Right atrium auricular region (tissue), 2 donors: ENCODE measurements around the gene TNNT3. TPM values are rescaled to one million over a fixed set of nuclear protein-coding genes. Genes with fewer than 3 reads are reported as not detected.

Experiments
- DNase-seq: peaks from one replicate; pipeline ENCODE4 v3.0.0-alpha.2; 2019; ENCODE audit warnings: low spot score
- H3K27ac ChIP-seq, 2 donors: fragments of 200-600 bp; sonication (generic); 1 replicate in 1 of 2; 2 replicates in 1 of 2; pipeline ENCODE4 v1.5.1; 2016 to 2019
- H3K27me3 ChIP-seq, 2 donors: fragments of 200-600 bp; sonication (generic); one replicate each; pipeline versions ENCODE4 v1.5.1 to v1.6.0; 2017 to 2019
- H3K36me3 ChIP-seq: fragments of 200-600 bp; sonication (generic); one replicate; pipeline ENCODE4 v1.5.1; 2016
- H3K4me1 ChIP-seq, 2 donors: fragments of 200-600 bp; sonication (generic); one replicate each; pipeline versions ENCODE4 v1.5.1 to v1.6.0; 2017 to 2019
- H3K4me3 ChIP-seq, 2 donors: fragments of 200-600 bp; sonication (generic); 1 replicate in 1 of 2; 2 replicates in 1 of 2; pipeline ENCODE4 v1.5.1; 2017 to 2019; ENCODE audit warnings: mild to moderate bottlenecking in 1 of 2, moderate library complexity in 1 of 2
- H3K9me3 ChIP-seq, 2 donors: fragments of 200-600 bp; sonication (generic); one replicate each; pipeline ENCODE4 v1.5.1; 2019
- CTCF ChIP-seq, 2 donors: fragments of 200-600 bp; sonication (generic); IDR thresholded peaks; one replicate each; pipeline ENCODE4 v1.5.1; 2019; ENCODE audit warnings: antibody characterized with exemption in 2 of 2
- total RNA-seq, 2 donors: library from RNA; depleted of rRNA; stranded (reverse); fragments of >200 nt; gene quantifications; one replicate each; pipeline ENCODE4 v1.1.0, GENCODE V29; 2016

Gene TNNT3
- total RNA-seq, 2 donors from 2014 or later = 12.8 to 16.4 TPM

DNA sequence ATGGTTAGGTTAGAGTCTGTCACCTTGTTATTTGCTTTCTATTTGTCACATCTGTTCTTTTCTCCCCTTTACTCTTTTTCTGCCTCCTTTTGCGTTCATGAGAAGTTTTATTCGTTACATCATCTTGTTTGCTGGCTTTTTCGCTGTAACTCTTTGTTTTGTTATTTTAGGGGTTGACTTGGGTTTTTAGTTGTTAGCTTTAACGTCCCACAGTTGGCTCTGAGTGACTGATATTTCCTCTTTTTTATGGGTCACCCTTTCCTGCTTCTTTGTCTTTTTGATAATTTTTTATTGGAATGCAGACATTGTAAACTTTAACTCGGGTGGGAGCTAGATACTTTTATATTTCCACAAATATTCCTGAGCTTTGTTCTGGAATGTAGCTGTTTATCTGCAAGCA is 13.3 kb upstream of the TNNT3 start:
- Histone ChIP-seq H3K4me1 (peaks cover 0 to 26% of the 10 kb centered on the region in 2 donors), H3K27ac (peak overlapping the region; percentile 68 to 74)
- no peak for TF ChIP-seq CTCF (IDR thresholded peaks at IDR 0.05)

GRCh38 chr11:1906611-1907423 is 12.7 kb upstream of the TNNT3 start:
- Histone ChIP-seq H3K27ac (peak overlapping the region; percentile 68 to 74), H3K9me3 (no peaks in the 10 kb centered on the region), H3K4me3 (no peak overlapping the region), H3K36me3 (no peaks in the 10 kb centered on the region), H3K4me1 (peaks cover 0 to 26% of the 10 kb centered on the region in 2 donors), H3K27me3 (no peaks in the 10 kb centered on the region)
- no peak for TF ChIP-seq CTCF (IDR thresholded peaks at IDR 0.05)
- no peak for DNase-seq

More for the DNA sequence above, 13.3 kb upstream of the TNNT3 start:
- Histone ChIP-seq H3K27me3 (no peaks in the 10 kb centered on the region), H3K36me3 (no peaks in the 10 kb centered on the region), H3K4me3 (no peak overlapping the region), H3K9me3 (no peaks in the 10 kb centered on the region)
- DNase-seq = no peak

DNA sequence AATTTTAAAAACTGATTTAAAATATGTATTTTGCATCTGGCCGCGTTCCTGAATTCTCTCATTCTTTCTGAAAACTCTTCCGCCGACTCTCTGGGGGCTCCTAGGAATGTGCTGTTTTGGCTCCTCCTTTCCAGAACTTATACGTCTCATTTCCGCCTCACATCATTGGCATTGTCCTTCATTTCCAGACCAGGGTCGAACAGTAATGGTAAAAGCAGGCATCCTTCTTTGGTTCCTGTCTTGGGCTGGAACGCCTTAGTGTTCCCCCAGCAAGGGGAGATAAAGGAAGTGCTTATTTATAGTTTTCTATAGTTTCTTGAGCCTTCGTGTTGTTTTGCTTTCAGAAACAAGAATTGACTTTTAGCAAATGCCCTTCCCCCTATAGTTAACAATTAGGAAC is 10.9 kb upstream of the TNNT3 start:
- Histone ChIP-seq H3K27ac (peak overlapping the region; percentile 68 to 74), H3K4me3 (no peak overlapping the region), H3K9me3 (no peaks in the 10 kb centered on the region), H3K4me1 (peaks cover 0 to 26% of the 10 kb centered on the region in 2 donors), H3K27me3 (no peaks in the 10 kb centered on the region), H3K36me3 (no peaks in the 10 kb centered on the region)
- DNase-seq = no peak
- no peak for TF ChIP-seq CTCF (IDR thresholded peaks at IDR 0.05)

DNA sequence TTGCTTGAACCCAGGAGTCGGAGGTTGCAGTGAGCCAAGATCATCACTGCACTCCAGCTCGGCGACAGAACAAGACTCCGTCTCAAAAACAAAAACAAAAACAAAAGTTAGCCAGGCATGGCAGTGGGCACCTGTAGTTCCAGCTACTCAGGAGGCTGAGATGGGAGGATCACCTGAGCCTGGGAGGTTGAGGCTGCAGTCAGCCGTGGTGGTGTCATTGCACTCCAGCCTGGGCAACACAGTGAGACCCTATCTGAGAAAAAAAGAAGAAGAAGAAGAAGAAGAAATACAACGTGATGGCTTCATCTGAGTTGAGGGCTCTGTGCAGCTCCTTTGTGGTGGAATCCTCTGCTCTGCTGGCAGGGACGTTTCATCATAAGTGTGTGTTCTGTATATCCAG is 10.0 kb upstream of the TNNT3 start:
- no peak for TF ChIP-seq CTCF (IDR thresholded peaks at IDR 0.05)
- Histone ChIP-seq H3K4me1 (peaks cover 0 to 26% of the 10 kb centered on the region in 2 donors), H3K27ac (peak overlapping the region; percentile 68 to 74), H3K36me3 (no peaks in the 10 kb centered on the region), H3K4me3 (no peak overlapping the region), H3K27me3 (no peaks in the 10 kb centered on the region), H3K9me3 (no peaks in the 10 kb centered on the region)
- no peak for DNase-seq

DNA sequence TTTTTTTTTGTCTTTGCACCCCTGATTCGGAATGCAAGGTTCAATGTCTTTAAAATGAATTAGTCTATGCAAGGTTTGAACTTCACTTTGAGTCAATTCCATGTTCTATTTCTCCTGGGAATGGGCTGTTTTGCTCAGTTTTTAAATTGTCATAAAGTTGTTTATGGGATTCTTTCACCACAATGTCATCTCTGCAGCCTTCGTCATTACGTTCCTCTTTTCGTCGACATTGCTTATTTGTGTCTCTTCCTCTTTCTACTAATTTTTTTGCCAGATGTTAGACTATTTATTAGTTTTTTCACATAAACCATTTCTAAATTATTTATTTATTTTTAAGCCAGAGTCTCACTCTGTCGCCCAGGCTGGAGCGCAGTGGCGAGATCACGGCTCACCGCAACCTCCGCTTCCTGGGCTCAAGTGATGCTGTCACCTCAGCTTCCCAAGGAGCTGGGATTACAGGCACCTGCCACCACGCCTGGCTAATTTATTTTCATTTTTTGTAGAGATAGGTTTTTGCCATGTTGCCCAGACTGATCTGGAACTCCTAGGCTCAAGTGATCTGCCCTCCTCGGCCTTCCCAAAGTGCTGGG is 7.1 kb upstream of the TNNT3 start:
- Histone ChIP-seq H3K27me3 (no peaks in the 10 kb centered on the region), H3K36me3 (no peaks in the 10 kb centered on the region), H3K4me1 (peaks cover 0 to 17% of the 10 kb centered on the region in 2 donors), H3K9me3 (no peaks in the 10 kb centered on the region), H3K4me3 (no peak overlapping the region), H3K27ac (peak overlapping the region in 1 of 2 donors; percentile 21)
- TF ChIP-seq CTCF (IDR thresholded peaks at IDR 0.05) = no peak
- DNase-seq = no peak
